GM18951 (cell line): ENCODE results near the gene GFPT1.

ENCODE experiments used
- POLR2A ChIP-seq: IDR thresholded peaks from 4 replicates; pipeline ENCODE4 v1.6.1; 2011; ENCODE audit warnings: mild to moderate bottlenecking; ENCODE audit not compliant: insufficient read length, insufficient read depth; ENCODE audit errors: extremely low read depth
- in situ Hi-C: fragments of 300-500 bp; cut with MboI; formaldehyde crosslinking; loops from one replicate; pipeline ENCODE4 v1.12.0; 2022; ENCODE audit warnings: low sequenced_read_pairs, mixed read lengths, inconsistent platforms; ENCODE audit not compliant: unreplicated experiment

GFPT1 gene

DNA sequence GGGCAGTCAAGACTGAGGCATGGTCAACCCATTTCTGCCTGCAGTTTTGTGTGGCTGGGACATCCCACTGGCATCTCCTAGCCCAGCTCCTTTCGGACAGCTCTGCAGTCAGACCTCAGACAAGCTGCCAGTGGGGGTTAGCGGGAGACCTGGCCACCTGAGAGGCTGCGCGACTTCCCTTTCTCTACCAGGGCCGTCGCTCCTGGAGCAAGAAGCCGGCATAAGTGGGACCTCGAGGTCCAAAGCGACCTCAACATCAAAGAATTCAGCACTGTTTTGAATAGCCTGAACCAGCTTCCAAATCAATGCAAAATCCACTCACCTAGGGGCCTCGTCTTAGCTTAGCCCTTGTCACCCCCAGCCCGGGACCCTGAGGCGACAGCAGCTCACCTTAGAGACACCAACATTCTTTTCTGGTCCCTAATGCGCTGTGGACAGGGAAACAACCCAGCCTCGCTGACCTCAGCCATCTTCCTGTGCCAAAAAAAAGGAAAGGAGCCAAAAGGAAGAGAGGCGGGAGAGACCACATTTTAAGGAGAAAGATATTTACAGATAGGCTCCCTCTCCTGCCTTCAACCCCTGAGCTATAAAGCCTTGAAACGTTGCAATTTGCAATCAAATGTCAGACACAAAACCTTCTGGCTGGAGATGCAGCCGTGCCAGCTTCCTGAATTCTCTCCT, 81.2 kb downstream of the GFPT1 start:
- in situ Hi-C loops, result no loop called here
- no peak for TF ChIP-seq POLR2A

GRCh38 chr2:69305166-69305565, 81.9 kb downstream of the GFPT1 start:
- in situ Hi-C loops, result no loop called here
- TF ChIP-seq POLR2A, result no peak

DNA sequence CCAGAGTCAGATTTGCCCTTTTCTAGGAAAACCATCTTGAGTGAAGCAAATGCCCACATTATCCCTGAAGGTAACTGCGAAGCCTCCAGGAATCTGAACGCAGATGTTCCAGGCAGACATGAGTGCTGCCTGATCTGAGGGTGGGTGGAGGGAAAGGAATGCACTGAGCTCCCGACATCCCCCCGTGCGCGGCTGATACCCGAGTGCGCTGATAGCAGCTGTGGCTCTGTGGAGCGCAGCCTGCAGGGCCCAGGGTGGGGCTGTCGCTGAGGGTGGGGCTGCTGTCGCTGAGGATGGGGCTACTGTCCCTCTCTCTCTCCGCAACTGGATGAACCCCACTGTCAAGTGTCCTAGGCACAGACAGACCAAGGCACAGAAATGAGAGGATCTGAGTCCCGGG, 82.4 kb downstream of the GFPT1 start:
- TF ChIP-seq POLR2A, result no peak

DNA sequence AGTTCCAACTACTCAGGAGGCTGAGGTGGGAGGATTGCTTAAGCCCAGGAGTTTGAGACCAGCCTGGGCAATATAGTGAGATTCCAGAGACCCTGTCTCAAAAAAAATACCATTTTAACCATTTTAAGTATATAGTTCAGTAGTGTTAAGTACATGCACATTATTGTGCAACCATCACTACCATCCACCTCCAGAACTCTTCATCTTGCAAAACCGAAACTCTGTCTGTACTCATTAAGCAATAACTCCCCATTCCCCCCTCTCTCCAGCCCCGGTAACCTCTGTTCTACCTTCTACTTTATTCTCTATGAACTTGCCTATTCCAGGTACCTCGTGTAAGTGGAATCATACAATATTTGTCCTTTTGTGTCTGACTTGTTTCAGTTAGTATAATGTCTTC, 86.4 kb downstream of the GFPT1 start:
- in situ Hi-C loops, result no loop called here
- TF ChIP-seq POLR2A, result no peak

More for the DNA sequence above, 82.4 kb downstream of the GFPT1 start:
- in situ Hi-C loops, result no loop called here

DNA sequence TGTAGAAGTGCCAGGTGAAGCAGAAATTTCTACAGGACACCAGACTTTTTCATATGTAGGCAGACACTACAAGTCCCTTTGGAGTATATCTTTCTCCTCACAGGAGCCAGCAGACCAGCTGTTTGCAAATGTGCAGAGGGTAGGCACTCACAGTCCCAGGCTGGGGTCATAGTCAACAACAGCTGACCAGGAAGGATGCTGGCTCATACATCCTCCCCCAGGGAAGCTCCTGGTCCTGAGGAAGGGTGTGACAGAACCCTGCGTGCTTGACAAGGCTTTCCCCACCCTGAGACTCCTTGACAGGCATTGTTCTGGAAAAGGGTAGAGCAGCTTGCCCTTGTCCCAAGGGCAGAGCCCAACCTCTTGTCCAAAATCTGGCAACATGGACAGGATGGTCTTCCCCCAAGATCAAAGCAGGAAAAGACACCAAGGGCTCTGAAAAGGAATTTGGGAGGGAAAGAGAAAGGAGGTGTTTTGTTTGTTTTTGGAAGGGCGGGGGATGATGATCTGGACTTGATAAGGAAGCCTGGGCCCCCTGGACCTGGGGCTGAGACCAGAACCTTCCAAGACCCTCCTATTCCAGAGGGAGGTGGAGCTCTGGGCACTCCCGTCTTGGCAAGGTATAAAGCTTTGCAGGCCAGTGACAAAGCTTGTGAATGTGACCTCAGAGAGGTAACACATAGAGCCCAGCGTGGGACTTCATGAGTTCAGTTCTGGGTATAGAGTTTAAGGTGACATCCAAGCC, 87.1 kb downstream of the GFPT1 start:
- in situ Hi-C loops, result no loop called here

GRCh38 chr2:69298862-69299261, 88.2 kb downstream of the GFPT1 start:
- in situ Hi-C loops, result no loop called here
- TF ChIP-seq POLR2A, result no peak

More for the DNA sequence above, 87.1 kb downstream of the GFPT1 start:
- TF ChIP-seq POLR2A, result no peak

GRCh38 chr2:69298261-69298660, 88.8 kb downstream of the GFPT1 start:
- in situ Hi-C loops, result no loop called here
- TF ChIP-seq POLR2A, result no peak

DNA sequence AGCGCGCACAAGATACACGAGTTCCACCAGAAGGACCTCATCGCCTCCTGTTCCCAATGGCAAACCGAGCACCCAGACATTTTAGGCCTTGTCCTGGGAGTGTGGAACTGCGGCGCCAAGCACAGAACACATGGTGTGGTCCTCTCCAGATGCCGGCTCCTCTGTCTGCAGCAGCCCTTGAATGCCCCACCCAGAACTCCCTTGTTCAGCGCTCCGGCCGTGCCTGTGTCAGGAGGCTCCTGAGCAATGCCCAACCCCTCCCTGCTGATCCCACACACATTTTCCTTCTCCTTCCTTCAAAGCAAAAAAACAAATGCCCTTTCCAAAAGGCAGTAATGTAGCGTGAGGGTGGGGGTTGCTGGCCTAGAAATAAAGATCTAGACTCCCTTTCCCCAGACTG, 89.8 kb downstream of the GFPT1 start:
- in situ Hi-C loops, result no loop called here
- TF ChIP-seq POLR2A, result no peak

- in situ Hi-C loops, result no loop called here
- TF ChIP-seq POLR2A, result no peak
These were observed 90.6 kb downstream of the GFPT1 start for GRCh38 chr2:69296421-69296820.

- no peak for TF ChIP-seq POLR2A
These were observed 94.8 kb downstream of the GFPT1 start for GRCh38 chr2:69292256-69292655.

DNA sequence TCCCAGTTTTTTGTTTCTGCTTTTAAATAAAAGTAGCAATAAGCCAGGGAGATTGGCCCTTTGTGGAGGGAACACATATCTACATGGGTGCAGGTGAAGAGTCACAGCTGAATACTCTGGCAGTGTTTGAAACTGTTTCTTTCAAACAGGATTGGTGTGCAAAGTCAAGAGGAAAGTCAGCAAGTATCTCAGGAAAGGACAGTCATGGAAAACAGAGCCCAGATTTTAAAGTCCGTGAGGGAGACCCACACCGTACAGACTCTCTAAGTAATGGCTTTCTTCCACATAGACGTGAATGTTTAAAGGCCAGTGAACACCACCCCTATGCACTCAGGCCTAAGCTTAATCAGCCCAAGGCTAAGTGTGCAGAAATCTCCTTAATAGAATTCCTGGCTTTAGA, 95.3 kb downstream of the GFPT1 start:
- in situ Hi-C loops, result no loop called here
- no peak for TF ChIP-seq POLR2A

More at GRCh38 chr2:69292256-69292655, 94.8 kb downstream of the GFPT1 start:
- in situ Hi-C loops, result no loop called here

DNA sequence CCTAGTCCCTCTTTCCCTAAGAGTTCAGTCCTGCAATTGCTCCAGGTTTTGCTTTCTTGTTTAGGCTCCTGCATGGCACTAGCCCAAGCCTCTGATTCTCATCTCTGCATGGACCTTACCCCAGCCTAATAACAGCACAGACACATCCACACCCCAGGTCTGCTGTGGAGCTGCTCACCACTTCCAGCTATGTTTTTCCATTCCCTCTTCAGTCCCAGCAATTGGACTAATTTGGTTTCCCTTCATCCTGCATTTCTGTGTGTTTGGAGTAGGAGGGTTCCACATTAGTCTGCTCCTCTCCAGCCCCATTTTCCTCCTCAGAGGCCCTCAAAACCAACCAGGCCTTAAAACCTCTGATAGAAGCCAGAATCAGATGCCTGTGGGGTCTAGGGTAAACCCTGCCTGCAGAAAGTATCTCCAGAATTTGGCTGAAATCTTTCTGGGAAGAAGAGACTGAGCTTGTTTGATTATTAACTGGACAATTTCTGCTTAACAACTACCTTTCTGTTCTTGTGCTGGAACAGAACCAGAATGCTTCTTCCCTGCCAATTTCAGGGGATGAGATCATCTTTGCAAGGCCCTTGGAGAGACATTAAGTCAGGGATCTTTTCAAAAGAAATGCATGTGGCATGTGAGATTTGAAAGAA, 95.9 kb downstream of the GFPT1 start:
- TF ChIP-seq POLR2A, result no peak
- in situ Hi-C loops, result no loop called here

DNA sequence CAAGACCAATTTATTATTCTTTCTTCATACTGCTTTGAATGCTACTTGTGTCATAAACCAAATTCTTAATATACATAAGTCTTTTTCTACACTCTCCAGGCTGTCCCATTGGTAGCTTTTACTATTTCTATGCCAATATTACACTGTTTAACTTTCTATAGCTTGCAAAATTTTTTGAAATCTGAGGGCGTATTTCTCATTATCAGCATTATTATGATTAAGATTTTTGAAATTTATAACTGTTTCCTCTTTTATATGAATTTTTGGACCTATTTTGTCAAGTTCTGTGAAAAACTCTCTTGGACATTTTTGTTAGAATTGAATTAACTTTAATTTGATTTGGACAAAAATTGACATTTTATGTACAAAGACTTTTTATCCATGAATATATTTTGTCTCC, 98.6 kb downstream of the GFPT1 start:
- in situ Hi-C loops, result no loop called here

DNA sequence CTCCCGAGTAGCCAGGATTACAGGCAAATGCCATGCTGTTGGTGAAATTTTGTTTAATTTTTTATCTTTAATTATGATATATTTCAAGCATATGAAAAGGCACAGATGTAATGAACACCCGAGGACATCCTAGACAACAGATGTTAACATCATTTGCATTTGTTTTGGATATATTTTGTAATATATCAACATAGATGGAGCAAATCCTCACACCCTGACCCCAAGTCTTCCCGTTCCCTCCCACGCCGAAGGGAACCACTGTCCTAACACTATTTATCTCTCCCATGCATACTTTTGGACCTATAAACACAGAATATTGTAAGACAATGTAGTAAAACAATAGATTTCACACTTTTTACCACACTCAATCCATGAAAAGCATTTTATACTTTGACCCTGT, 99.5 kb downstream of the GFPT1 start:
- no peak for TF ChIP-seq POLR2A
- in situ Hi-C loops, result no loop called here

More for the DNA sequence above, 98.6 kb downstream of the GFPT1 start:
- TF ChIP-seq POLR2A, result no peak
